ENCODE results near the gene ATP6V1G3. TPM values are rescaled to one million over a fixed set of nuclear protein-coding genes. Genes with fewer than 3 reads are reported as not detected.

The ATP6V1G3 gene
- total and polyA plus RNA-seq, 2 of the 4 experiments (the other 2 are of a cell fraction): not detected

DNA sequence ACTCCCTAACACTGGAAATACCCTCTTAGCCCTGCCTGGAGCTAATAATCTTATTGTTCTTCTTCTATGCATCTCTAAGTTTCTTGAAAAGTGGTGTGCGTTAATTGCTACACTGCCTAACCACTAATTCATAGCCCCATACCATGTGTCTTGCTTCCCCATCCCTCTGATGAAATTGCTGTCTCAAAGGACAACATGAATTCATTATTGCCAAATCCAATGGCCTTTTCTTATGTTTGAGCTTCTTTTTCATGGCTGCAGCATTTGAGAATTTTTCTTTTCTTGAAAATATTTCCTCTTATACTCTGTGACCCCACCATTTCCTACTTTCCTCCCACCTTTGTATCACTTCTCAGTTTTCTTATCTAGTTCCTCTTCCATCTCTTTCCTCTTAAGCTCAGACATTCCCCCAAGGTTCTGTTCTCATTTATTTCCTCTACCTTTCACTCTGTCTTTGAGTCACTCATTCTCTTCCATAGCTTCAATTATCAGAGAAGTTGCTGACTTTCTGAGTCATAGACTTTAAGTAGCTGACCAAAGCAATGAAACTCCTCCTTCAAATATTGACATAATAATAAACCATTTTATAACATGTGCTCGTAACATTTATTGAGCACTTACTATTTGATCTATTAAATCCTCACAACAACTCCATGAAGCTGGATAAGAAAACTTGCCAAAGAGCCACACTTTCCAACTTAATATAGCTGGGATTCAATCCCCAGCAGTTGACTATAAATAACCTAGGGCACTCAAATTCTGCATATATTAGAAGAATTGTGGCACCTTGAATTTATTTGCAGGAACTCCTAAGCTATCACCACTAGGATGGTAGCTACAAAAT is 35.5 kb upstream of the ATP6V1G3 start:
- no peaks in the 10 kb centered on the region for H3K27me3 ChIP-seq (ENCODE audit: control insufficient read depth, insufficient read depth, low read length)
- H2BK5ac ChIP-seq (ENCODE audit: low read depth, low read length, poor library complexity, severe bottlenecking): no peak overlapping the region
- H3K79me1 ChIP-seq (ENCODE audit: low read depth in 1 of 2, low read length in 2 of 2): no peaks in the 10 kb centered on the region
- no peak overlapping the region for H2AK5ac ChIP-seq (ENCODE audit: low read depth, low read length)
- TF ChIP-seq, protein P1, sequence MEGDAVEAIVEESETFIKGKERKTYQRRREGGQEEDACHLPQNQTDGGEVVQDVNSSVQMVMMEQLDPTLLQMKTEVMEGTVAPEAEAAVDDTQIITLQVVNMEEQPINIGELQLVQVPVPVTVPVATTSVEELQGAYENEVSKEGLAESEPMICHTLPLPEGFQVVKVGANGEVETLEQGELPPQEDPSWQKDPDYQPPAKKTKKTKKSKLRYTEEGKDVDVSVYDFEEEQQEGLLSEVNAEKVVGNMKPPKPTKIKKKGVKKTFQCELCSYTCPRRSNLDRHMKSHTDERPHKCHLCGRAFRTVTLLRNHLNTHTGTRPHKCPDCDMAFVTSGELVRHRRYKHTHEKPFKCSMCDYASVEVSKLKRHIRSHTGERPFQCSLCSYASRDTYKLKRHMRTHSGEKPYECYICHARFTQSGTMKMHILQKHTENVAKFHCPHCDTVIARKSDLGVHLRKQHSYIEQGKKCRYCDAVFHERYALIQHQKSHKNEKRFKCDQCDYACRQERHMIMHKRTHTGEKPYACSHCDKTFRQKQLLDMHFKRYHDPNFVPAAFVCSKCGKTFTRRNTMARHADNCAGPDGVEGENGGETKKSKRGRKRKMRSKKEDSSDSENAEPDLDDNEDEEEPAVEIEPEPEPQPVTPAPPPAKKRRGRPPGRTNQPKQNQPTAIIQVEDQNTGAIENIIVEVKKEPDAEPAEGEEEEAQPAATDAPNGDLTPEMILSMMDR (conservative IDR thresholded peaks at IDR 0.05; ENCODE audit: low read depth, low read length): no peak
- TF ChIP-seq, protein P2, sequence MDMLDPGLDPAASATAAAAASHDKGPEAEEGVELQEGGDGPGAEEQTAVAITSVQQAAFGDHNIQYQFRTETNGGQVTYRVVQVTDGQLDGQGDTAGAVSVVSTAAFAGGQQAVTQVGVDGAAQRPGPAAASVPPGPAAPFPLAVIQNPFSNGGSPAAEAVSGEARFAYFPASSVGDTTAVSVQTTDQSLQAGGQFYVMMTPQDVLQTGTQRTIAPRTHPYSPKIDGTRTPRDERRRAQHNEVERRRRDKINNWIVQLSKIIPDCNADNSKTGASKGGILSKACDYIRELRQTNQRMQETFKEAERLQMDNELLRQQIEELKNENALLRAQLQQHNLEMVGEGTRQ (IDR thresholded peaks at IDR 0.05; ENCODE audit: low read depth, low read length): no peak
- TF ChIP-seq RAD21 (IDR thresholded peaks at IDR 0.05; ENCODE audit: low read length) (no peak), MAZ (IDR thresholded peaks at IDR 0.05; ENCODE audit: borderline replicate concordance, low read depth, low read length) (no peak), SMC3 (IDR thresholded peaks at IDR 0.05; ENCODE audit: low read depth, low read length) (no peak), CHD1 (IDR thresholded peaks at IDR 0.05; ENCODE audit: low read depth, low read length) (no peak), MAFK (IDR thresholded peaks at IDR 0.05; ENCODE audit: low read depth, low read length) (no peak), POLR2A (IDR thresholded peaks at IDR 0.05; ENCODE audit: low read depth, low read length) (no peak), BHLHE40 (IDR thresholded peaks at IDR 0.05; ENCODE audit: low read depth, low read length) (no peak), CEBPB (IDR thresholded peaks at IDR 0.05; ENCODE audit: low read depth, low read length) (no peak), NFE2L2 (IDR thresholded peaks at IDR 0.05; ENCODE audit: low read depth, low read length) (no peak), RFX5 (IDR thresholded peaks at IDR 0.05; ENCODE audit: low read depth, low read length) (no peak), RCOR1 (IDR thresholded peaks at IDR 0.05; ENCODE audit: insufficient replicate concordance, low read length) (no peak), MXI1 (IDR thresholded peaks at IDR 0.05; ENCODE audit: borderline replicate concordance, low read depth, low read length) (no peak), FOS (IDR thresholded peaks at IDR 0.05; ENCODE audit: low read depth, low read length) (no peak)
- TF ChIP-seq, protein P3, sequence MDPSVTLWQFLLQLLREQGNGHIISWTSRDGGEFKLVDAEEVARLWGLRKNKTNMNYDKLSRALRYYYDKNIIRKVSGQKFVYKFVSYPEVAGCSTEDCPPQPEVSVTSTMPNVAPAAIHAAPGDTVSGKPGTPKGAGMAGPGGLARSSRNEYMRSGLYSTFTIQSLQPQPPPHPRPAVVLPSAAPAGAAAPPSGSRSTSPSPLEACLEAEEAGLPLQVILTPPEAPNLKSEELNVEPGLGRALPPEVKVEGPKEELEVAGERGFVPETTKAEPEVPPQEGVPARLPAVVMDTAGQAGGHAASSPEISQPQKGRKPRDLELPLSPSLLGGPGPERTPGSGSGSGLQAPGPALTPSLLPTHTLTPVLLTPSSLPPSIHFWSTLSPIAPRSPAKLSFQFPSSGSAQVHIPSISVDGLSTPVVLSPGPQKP (IDR thresholded peaks at IDR 0.05; ENCODE audit: borderline replicate concordance, low read depth, low read length): no peak
- H3K27ac ChIP-seq (ENCODE audit: insufficient read depth, low read length): no peak overlapping the region
- H3K9me1 ChIP-seq (ENCODE audit: insufficient read depth, low read length): no peaks in the 10 kb centered on the region; the same call in 1 of the 2 replicates
- H4K91ac ChIP-seq (ENCODE audit: insufficient read depth, low read depth, low read length): no peak overlapping the region
- H2AK9ac ChIP-seq (replicated peaks; ENCODE audit: low read depth, low read length, poor library complexity): no peak overlapping the region
- no peak overlapping the region for H2AFZ ChIP-seq (replicated peaks; ENCODE audit: low read length, poor library complexity)
- BruUV-seq (replicated peaks): no TSS peak
- intact Hi-C loops (cut with micrococcal nuclease): no loop called here
- H2BK120ac ChIP-seq (ENCODE audit: low read depth, low read length): no peak overlapping the region
- no peak overlapping the region for H3K23ac ChIP-seq (ENCODE audit: low read depth, low read length)
- ATAC-seq (ENCODE audit: low read depth) (no peak), DNase-seq (peak; percentile 24)
- POLR2A ChIA-PET (ENCODE audit: unreplicated experiment): no interaction called here
- H3K56ac ChIP-seq (ENCODE audit: extremely low read depth, insufficient read depth, low read length): no peak overlapping the region
- no peak overlapping the region for H3K4me2 ChIP-seq (ENCODE audit: low read depth, low read length)
- H3K14ac ChIP-seq (replicated peaks; ENCODE audit: low read depth, low read length): no peak overlapping the region
- H4K5ac ChIP-seq (ENCODE audit: low read depth, low read length): no peak overlapping the region
- dilution Hi-C loops (cut with HindIII; ENCODE audit: low sequenced_read_pairs, unreplicated experiment): no loop called here
- H2BK15ac ChIP-seq (ENCODE audit: low read depth, low read length): no peak overlapping the region
- in situ Hi-C loops (cut with MboI; ENCODE audit: low sequenced_read_pairs): no loop called here
- no peaks in the 10 kb centered on the region for H3K9me3 ChIP-seq (ENCODE audit: control insufficient read depth, insufficient read depth, low read length)
- H3K18ac ChIP-seq (ENCODE audit: low read depth, low read length): no peak overlapping the region
- no CpG with 5 or more reads among the region's 2 CpGs for WGBS, 2 experiments (ENCODE audit: extremely low coverage in 2 of 2, insufficient read length in 1 of 2)
- no peak overlapping the region for H3K9ac ChIP-seq (ENCODE audit: low read depth, low read length)
- H3K36me3 ChIP-seq (ENCODE audit: control insufficient read depth, insufficient read depth, low read length): no peaks in the 10 kb centered on the region
- H3K4ac ChIP-seq (ENCODE audit: low read depth, low read length): no peak overlapping the region
- no peak overlapping the region for H2BK20ac ChIP-seq (ENCODE audit: low read depth, low read length)
- H4K8ac ChIP-seq (ENCODE audit: low read depth in 2 of 2, low read length in 2 of 2): no peak overlapping the region
- no peak overlapping the region for H3K4me3 ChIP-seq (ENCODE audit: insufficient read depth, low read depth, low read length)
- no peaks in the 10 kb centered on the region for H3K4me1 ChIP-seq (ENCODE audit: control insufficient read depth, insufficient read depth, low read length)
- CTCF ChIA-PET: no interaction called here
- no peaks in the 10 kb centered on the region for H4K20me1 ChIP-seq (ENCODE audit: insufficient read depth, low read length)

All from IMR-90 (cell line).